ENCODE data around the gene FCER1G.
A peak's percentile ranks its signal among the peaks of the same experiment; 100 is the strongest.
"Not testable (repeated sequence)": the region's sequence is repeated elsewhere in the genome, so short reads cannot be mapped to it uniquely, and the experiment has no call there.

FCER1G gene

GRCh38 chr1:161209790-161210409, 5.2 kb upstream of the FCER1G start:
- peak; percentile 56 for DNase-seq

- DNase-seq: no peak
Measured at GRCh38 chr1:161214369-161214768, 726 bp upstream of the FCER1G start.

- peak; percentile 46 for DNase-seq
Measured at GRCh38 chr1:161216945-161217712, 2.0 kb downstream of the FCER1G start.

- DNase-seq: no peak
Measured at GRCh38 chr1:161217831-161218230, 2.7 kb downstream of the FCER1G start.

- DNase-seq: no peak
Measured at GRCh38 chr1:161218301-161219077, 3.4 kb downstream of the FCER1G start.

GRCh38 chr1:161219078-161219892, 4.2 kb downstream of the FCER1G start:
- DNase-seq: no peak

- DNase-seq: no peak
Measured at GRCh38 chr1:161220002-161220401, 4.9 kb downstream of the FCER1G start.

GRCh38 chr1:161222175-161223019, 7.3 kb downstream of the FCER1G start:
- DNase-seq: no peak

- no peak for DNase-seq
Measured at GRCh38 chr1:161223805-161224694, 9.0 kb downstream of the FCER1G start.

- not testable (repeated sequence) for DNase-seq
Measured at GRCh38 chr1:161224695-161225087, 9.6 kb downstream of the FCER1G start.

- no peak for DNase-seq
Measured at GRCh38 chr1:161225178-161225533, 10.1 kb downstream of the FCER1G start.

GRCh38 chr1:161225534-161226319, 10.6 kb downstream of the FCER1G start, which contains the start of gene TOMM40L:
TOMM40L (plus strand) TSS chr1:161226060; CDS start chr1:161226490, 430 bp downstream.
- DNase-seq: peak; percentile 92

GRCh38 chr1:161226320-161226711, 11.2 kb downstream of the FCER1G start:
- no peak for DNase-seq

- no peak for DNase-seq
Measured at GRCh38 chr1:161226759-161227158, 11.7 kb downstream of the FCER1G start.

- peak; percentile 72 for DNase-seq
Measured at GRCh38 chr1:161227196-161227871, 12.2 kb downstream of the FCER1G start.

- DNase-seq: no peak
Measured at GRCh38 chr1:161228032-161228431, 12.9 kb downstream of the FCER1G start.

GRCh38 chr1:161229896-161230295, 14.8 kb downstream of the FCER1G start:
- no peak for DNase-seq

GRCh38 chr1:161230762-161231161, 15.7 kb downstream of the FCER1G start:
- DNase-seq: no peak

GRCh38 chr1:161233102-161233501, 18.0 kb downstream of the FCER1G start:
- no peak for DNase-seq
